Panc1 (cell line): ENCODE data around the gene MAPK8IP2. TPM values are rescaled to one million over a fixed set of nuclear protein-coding genes. Genes with fewer than 3 reads are reported as not detected.

ENCODE experiments used
- ATAC-seq: fragments of 200-7000 bp; cut with Tn5 transposase; 2 replicates; pipeline ENCODE4 v1.9.1; 2020; ENCODE audit warnings: mild to moderate bottlenecking, moderate library complexity
- BruUV-seq: library from RNA; stranded (reverse); fragments of 400-500 nt; replicated peaks from 2 replicates; lab custom pipeline; 2021; lab: Mats Ljungman, UMichigan
- CTCF ChIA-PET: fragments of 300-600 bp; sonication (Branson Sonifier 250); formaldehyde crosslinking; loops from one replicate; lab custom pipeline; 2022; ENCODE audit warnings: antibody characterized with exemption; lab: Charles Lee
- POLR2A ChIA-PET: fragments of 300-600 bp; sonication (Branson Sonifier 250); formaldehyde crosslinking; loops from one replicate; lab custom pipeline; 2022; ENCODE audit warnings: antibody characterized with exemption; lab: Charles Lee
- DNase-seq: peaks from one replicate; pipeline ENCODE4 v3.0.0-alpha.2; 2010; ENCODE audit warnings: low read depth, low spot score
- H3K27ac ChIP-seq: 2 replicates; pipeline ENCODE4 v1.5.1; 2011; ENCODE audit warnings: mild to moderate bottlenecking, low read length, inconsistent platforms
- H3K27me3 ChIP-seq: fragments of 200-500 bp; sonication (Bioruptor generic); 2 replicates; pipeline ENCODE4 v1.6.0; 2014; ENCODE audit warnings: low read length, inconsistent platforms; ENCODE audit not compliant: control insufficient read depth, insufficient read depth
- H3K36me3 ChIP-seq: fragments of 200-500 bp; sonication (Bioruptor generic); 2 replicates; pipeline ENCODE4 v1.5.1; 2014; ENCODE audit warnings: inconsistent platforms, mild to moderate bottlenecking, low read length, moderate library complexity; ENCODE audit not compliant: control insufficient read depth, insufficient read depth
- H3K4me1 ChIP-seq: 2 replicates; pipeline ENCODE4 v1.5.1; 2011; ENCODE audit warnings: inconsistent platforms, mild to moderate bottlenecking, low read length, moderate library complexity; ENCODE audit not compliant: control insufficient read depth, insufficient read depth
- H3K4me3 ChIP-seq, 2 experiments: 2 replicates each; pipeline ENCODE4 v1.5.1; 2011 to 2012; ENCODE audit warnings: low read depth in 2 of 2, low read length in 2 of 2, mild to moderate bottlenecking in 2 of 2, inconsistent platforms in 1 of 2, moderate library complexity in 1 of 2
- H3K9me3 ChIP-seq: fragments of 200-500 bp; sonication (Bioruptor generic); 2 replicates; pipeline ENCODE4 v1.5.1; 2014; ENCODE audit warnings: low read depth, mild to moderate bottlenecking, inconsistent platforms, low read length, moderate library complexity; ENCODE audit not compliant: control insufficient read depth, insufficient read depth
- CTCF ChIP-seq: fragments of 450-650 bp; IDR thresholded peaks from 2 replicates; pipeline ENCODE4 v1.5.1; 2017; ENCODE audit warnings: mild to moderate bottlenecking
- POLR2AphosphoS5 ChIP-seq: IDR thresholded peaks from 2 replicates; pipeline ENCODE4 v1.6.1; 2012; ENCODE audit warnings: mild to moderate bottlenecking, low read depth, low read length, moderate library complexity
- REST ChIP-seq, 2 experiments: IDR thresholded peaks; 2 replicates each; pipeline ENCODE4 v1.6.1; 2011 to 2012; ENCODE audit warnings: low read depth in 2 of 2, control low read depth in 1 of 2, low read length in 1 of 2, mild to moderate bottlenecking in 1 of 2, moderate library complexity in 1 of 2; ENCODE audit not compliant: insufficient read depth in 1 of 2
- SIN3A ChIP-seq: IDR thresholded peaks from 2 replicates; pipeline ENCODE4 v1.6.1; 2012; ENCODE audit warnings: low read depth, mild to moderate bottlenecking, low read length, moderate library complexity, borderline replicate concordance; ENCODE audit not compliant: insufficient read depth
- TCF7L2 ChIP-seq: IDR thresholded peaks from 2 replicates; pipeline ENCODE4 v1.6.1; 2011; ENCODE audit warnings: mild to moderate bottlenecking, low read depth, low read length, inconsistent platforms
- in situ Hi-C: cut with HindIII; loops from 2 replicates; pipeline ENCODE4 v1.10.0; 2016; ENCODE audit warnings: low sequenced_read_pairs, low pct_unique_long_range_greater_than_20kb
- intact Hi-C: fragments of 100-400 bp; cut with micrococcal nuclease; formaldehyde crosslinking; loops from one replicate; pipeline ENCODE4 v1.10.0; 2022; ENCODE audit not compliant: unreplicated experiment
- total RNA-seq: library from RNA; stranded (reverse); gene quantifications from one replicate; pipeline ENCODE4 v1.2.1, GENCODE V29; 2021; ENCODE audit not compliant: unreplicated experiment

Gene MAPK8IP2
- total RNA-seq, 1 experiment from 2014 or later: 38.4 TPM

- CTCF ChIA-PET: no interaction called here
- POLR2A ChIA-PET: no interaction called here
Measured at GRCh38 chr22:50583294-50583861, 17.2 kb upstream of the MAPK8IP2 start.

GRCh38 chr22:50584106-50585096 is 16.2 kb upstream of the MAPK8IP2 start:
- DNase-seq (no peak), ATAC-seq (no peak)
- no peak overlapping the region; a peak in 1 of 4 replicates for H3K4me3 ChIP-seq
- H3K4me1 ChIP-seq: 0 out of 2 replicates have a peak, but pooled peaks cover 2% of the 10 kb centered on the region
- in situ Hi-C loops (no loop called here), intact Hi-C loops (no loop called here)
- H3K9me3 ChIP-seq: no peaks in the 10 kb centered on the region
- CTCF ChIA-PET: no interaction called here
- TF ChIP-seq SIN3A (no peak), REST (IDR thresholded peaks at IDR 0.05; ENCODE audit: insufficient read depth in 1 of 2, low read depth in 2 of 2, low read length in 1 of 2) (no peak), POLR2AphosphoS5 (no peak), TCF7L2 (no peak), CTCF (no peak)
- H3K27me3 ChIP-seq: no peaks in the 10 kb centered on the region
- POLR2A ChIA-PET: no interaction called here
- H3K27ac ChIP-seq: no peak overlapping the region
- no peaks in the 10 kb centered on the region for H3K36me3 ChIP-seq
- BruUV-seq: no TSS peak

More at GRCh38 chr22:50583294-50583861, 17.2 kb upstream of the MAPK8IP2 start:
- H3K27me3 ChIP-seq: no peaks in the 10 kb centered on the region
- no peaks in the 10 kb centered on the region for H3K9me3 ChIP-seq
- BruUV-seq: no TSS peak
- DNase-seq (no peak), ATAC-seq (peak; percentile 59)
- in situ Hi-C loops (no loop called here), intact Hi-C loops (no loop called here)
- TF ChIP-seq CTCF: no peak
- TF ChIP-seq POLR2AphosphoS5: no peak
- TF ChIP-seq TCF7L2: no peak
- 0 out of 2 replicates have a peak, but pooled peaks have one; percentile 75 for TF ChIP-seq SIN3A
- H3K4me3 ChIP-seq: peak overlapping the region; percentile 67 to 68
- H3K27ac ChIP-seq: peak overlapping the region; percentile 83
- no peaks in the 10 kb centered on the region for H3K36me3 ChIP-seq
- 0 out of 2 replicates have a peak, but pooled peaks cover 2% of the 10 kb centered on the region for H3K4me1 ChIP-seq
